WI38 (cell line): ENCODE results near the gene ACBD4.

Experiments used
- H3K4me3 ChIP-seq: 2 replicates; pipeline ENCODE4 v1.5.1; 2011; ENCODE audit warnings: low read depth, mild to moderate bottlenecking, control low read depth, low read length
- CTCF ChIP-seq: IDR thresholded peaks from 2 replicates; pipeline ENCODE4 v1.5.1; 2012; ENCODE audit warnings: low read depth, mild to moderate bottlenecking, control low read depth, low read length

The ACBD4 gene

GRCh38 chr17:45098081-45098868, 37.2 kb upstream of the ACBD4 start:
- no peak for TF ChIP-seq CTCF
- H3K4me3 ChIP-seq: no peak overlapping the region

- TF ChIP-seq CTCF: peak; percentile 84
- no peak overlapping the region for H3K4me3 ChIP-seq
These were observed 36.4 kb upstream of the ACBD4 start for GRCh38 chr17:45098869-45099616.

- H3K4me3 ChIP-seq: no peak overlapping the region
- TF ChIP-seq CTCF: no peak
These were observed 34.0 kb upstream of the ACBD4 start for GRCh38 chr17:45101546-45101882.

- no peak for TF ChIP-seq CTCF
- H3K4me3 ChIP-seq: no peak overlapping the region
These were observed 33.3 kb upstream of the ACBD4 start for GRCh38 chr17:45101883-45102811.

- no peak for TF ChIP-seq CTCF
- H3K4me3 ChIP-seq: no peak overlapping the region
These were observed 32.6 kb upstream of the ACBD4 start for GRCh38 chr17:45102856-45103255.

GRCh38 chr17:45103269-45103795, 32.2 kb upstream of the ACBD4 start:
- TF ChIP-seq CTCF: no peak
- H3K4me3 ChIP-seq: no peak overlapping the region
